Astrocyte (in vitro differentiated cells and primary cell): ENCODE results near the gene PHACTR4. TPM values are rescaled to one million over a fixed set of nuclear protein-coding genes. Genes with fewer than 3 reads are reported as not detected.

ENCODE experiments used
- DNase-seq: peaks from one replicate; pipeline ENCODE4 v3.0.0-alpha.2; 2010; ENCODE audit warnings: low read depth
- FAIRE-seq: peaks from 2 replicates; lab custom pipeline; 2011; peaks lifted over from hg19 to GRCh38; lab: Jason Lieb, UNC
- H2AFZ ChIP-seq: 2 replicates; pipeline ENCODE4 v1.6.0; 2012; ENCODE audit warnings: low read depth, low read length, inconsistent platforms
- H3K27ac ChIP-seq: 2 replicates; pipeline ENCODE4 v1.5.1; 2011; ENCODE audit warnings: low read depth, low read length, inconsistent platforms
- H3K27me3 ChIP-seq: 2 replicates; pipeline ENCODE4 v1.6.0; 2011; ENCODE audit warnings: low read length, inconsistent platforms; ENCODE audit not compliant: insufficient read depth
- H3K36me3 ChIP-seq: 2 replicates; pipeline ENCODE4 v1.5.1; 2011; ENCODE audit warnings: low read length, inconsistent platforms; ENCODE audit not compliant: insufficient read depth
- H3K4me1 ChIP-seq: 2 replicates; pipeline ENCODE4 v1.5.1; 2011; ENCODE audit warnings: low read length, inconsistent platforms; ENCODE audit not compliant: insufficient read depth
- H3K4me2 ChIP-seq: 2 replicates; pipeline ENCODE4 v1.6.0; 2012; ENCODE audit warnings: low read length, inconsistent platforms
- H3K4me3 ChIP-seq: 2 replicates; pipeline ENCODE4 v1.5.1; 2011; ENCODE audit warnings: low read depth, mild to moderate bottlenecking, low read length, inconsistent platforms; ENCODE audit not compliant: insufficient read depth
- H3K79me2 ChIP-seq: 2 replicates; pipeline ENCODE4 v1.6.0; 2012; ENCODE audit warnings: mild to moderate bottlenecking, low read length, inconsistent platforms; ENCODE audit not compliant: insufficient read depth
- H3K9ac ChIP-seq: 2 replicates; pipeline ENCODE4 v1.6.0; 2012; ENCODE audit warnings: mild to moderate bottlenecking, low read length, inconsistent platforms
- H3K9me3 ChIP-seq: 2 replicates; pipeline ENCODE4 v1.5.1; 2012; ENCODE audit warnings: low read depth, mild to moderate bottlenecking, low read length, inconsistent platforms; ENCODE audit not compliant: insufficient read depth
- H4K20me1 ChIP-seq: 2 replicates; pipeline ENCODE4 v1.6.0; 2012; ENCODE audit warnings: low read length, inconsistent platforms; ENCODE audit not compliant: insufficient read depth
- H3K27ac Mint-ChIP-seq: one replicate; pipeline ENCODE4 v1.8.0; 2021; ENCODE audit warnings: mild to moderate bottlenecking, mixed read lengths; ENCODE audit not compliant: unreplicated experiment
- H3K27me3 Mint-ChIP-seq: one replicate; pipeline ENCODE4 v1.8.0; 2021; ENCODE audit warnings: low read depth, mixed read lengths; ENCODE audit not compliant: unreplicated experiment
- H3K36me3 Mint-ChIP-seq: one replicate; pipeline ENCODE4 v1.8.0; 2021; ENCODE audit warnings: low read depth, mixed read lengths; ENCODE audit not compliant: unreplicated experiment
- H3K4me1 Mint-ChIP-seq: one replicate; pipeline ENCODE4 v1.8.0; 2021; ENCODE audit warnings: low read depth, mixed read lengths; ENCODE audit not compliant: unreplicated experiment
- H3K4me3 Mint-ChIP-seq: one replicate; pipeline ENCODE4 v1.8.0; 2021; ENCODE audit warnings: mild to moderate bottlenecking, moderate library complexity, mixed read lengths; ENCODE audit not compliant: unreplicated experiment
- H3K9me3 Mint-ChIP-seq: one replicate; pipeline ENCODE4 v1.8.0; 2021; ENCODE audit warnings: mild to moderate bottlenecking, mixed read lengths; ENCODE audit not compliant: unreplicated experiment
- CTCF ChIP-seq: IDR thresholded peaks from 2 replicates; pipeline ENCODE4 v1.5.1; 2011; ENCODE audit warnings: low read depth, mild to moderate bottlenecking, inconsistent platforms, low read length, moderate library complexity; ENCODE audit not compliant: insufficient read depth
- EZH2 ChIP-seq: IDR thresholded peaks from 2 replicates; pipeline ENCODE4 v1.6.1; 2012; ENCODE audit warnings: mild to moderate bottlenecking, low read length, inconsistent platforms; ENCODE audit not compliant: insufficient read depth
- total RNA-seq: library from RNA; stranded (reverse); gene quantifications from 2 replicates; pipeline ENCODE4 v1.2.1, GENCODE V29; 2021

Gene PHACTR4
- total RNA-seq, 1 donor from 2014 or later: 78.5 TPM

GRCh38 chr1:28545246-28545628 lies 175.7 kb downstream of the PHACTR4 start:
- Histone ChIP-seq H3K9ac (no peak overlapping the region), H3K4me3 (no peak overlapping the region), H3K9me3 (no peaks in the 10 kb centered on the region), H3K4me2 (no peak overlapping the region), H4K20me1 (no peaks in the 10 kb centered on the region), H3K79me2 (no peaks in the 10 kb centered on the region), H2AFZ (no peak overlapping the region), H3K36me3 (no peaks in the 10 kb centered on the region), H3K4me1 (no peaks in the 10 kb centered on the region), H3K27ac (no peak overlapping the region), H3K27me3 (no peaks in the 10 kb centered on the region)
- H3K36me3 Mint-ChIP-seq: no peaks in the 10 kb centered on the region
- H3K27ac Mint-ChIP-seq: no peak overlapping the region
- FAIRE-seq (no peak), DNase-seq (no peak)
- H3K27me3 Mint-ChIP-seq: no peaks in the 10 kb centered on the region
- TF ChIP-seq CTCF (no peak), EZH2 (no peak)
- H3K9me3 Mint-ChIP-seq: no peaks in the 10 kb centered on the region
- H3K4me1 Mint-ChIP-seq: no peaks in the 10 kb centered on the region
- no peak overlapping the region for H3K4me3 Mint-ChIP-seq

GRCh38 chr1:28548318-28548717 lies 178.8 kb downstream of the PHACTR4 start:
- no peak for TF ChIP-seq EZH2
- no peak for TF ChIP-seq CTCF
- no peaks in the 10 kb centered on the region for H3K27me3 ChIP-seq
- Mint-ChIP-seq H3K27ac (no peak overlapping the region), H3K9me3 (no peaks in the 10 kb centered on the region), H3K27me3 (no peaks in the 10 kb centered on the region), H3K4me1 (peaks cover 3% of the 10 kb centered on the region), H3K36me3 (no peaks in the 10 kb centered on the region), H3K4me3 (no peak overlapping the region)
- FAIRE-seq: no peak
- no peak overlapping the region for H3K4me2 ChIP-seq
- H3K4me1 ChIP-seq: peaks cover 4% of the 10 kb centered on the region
- DNase-seq: no peak
- no peaks in the 10 kb centered on the region for H3K9me3 ChIP-seq
- no peak overlapping the region for H3K27ac ChIP-seq
- no peaks in the 10 kb centered on the region for H3K36me3 ChIP-seq
- no peaks in the 10 kb centered on the region for H4K20me1 ChIP-seq
- no peak overlapping the region for H2AFZ ChIP-seq
- no peak overlapping the region for H3K9ac ChIP-seq
- no peak overlapping the region for H3K4me3 ChIP-seq
- H3K79me2 ChIP-seq: peaks cover 2% of the 10 kb centered on the region

Other genes starting within 250 kb of the PHACTR4 start
- 0.24 and 0.32 TPM in 2 replicates for gene PTAFR, start 193.1 kb upstream of the PHACTR4 start, total RNA-seq
- 86.9 and 91.3 TPM in 2 replicates for gene DNAJC8, start 136.7 kb upstream of the PHACTR4 start, total RNA-seq
- 157 and 160 TPM in 2 replicates for gene ATP5IF1, start 133.6 kb upstream of the PHACTR4 start, total RNA-seq
- 74.6 and 78.3 TPM in 2 replicates for gene SESN2, start 110.2 kb upstream of the PHACTR4 start, total RNA-seq
- gene MED18, start 40.7 kb upstream of the PHACTR4 start, total RNA-seq: 10.4 and 11.6 TPM in 2 replicates
- gene RCC1, start 136.3 kb downstream of the PHACTR4 start, total RNA-seq: 21.8 and 23.7 TPM in 2 replicates
- 20.5 and 21.7 TPM in 2 replicates for gene TRNAU1AP, start 183.3 kb downstream of the PHACTR4 start, total RNA-seq
- 1.2 and 2.1 TPM in 2 replicates for gene RAB42, start 222.5 kb downstream of the PHACTR4 start, total RNA-seq